ENCODE results near the gene TBL2.
"Not testable (repeated sequence)": the region's sequence is repeated elsewhere in the genome, so short reads cannot be mapped to it uniquely, and the experiment has no call there.

Gene TBL2

DNA sequence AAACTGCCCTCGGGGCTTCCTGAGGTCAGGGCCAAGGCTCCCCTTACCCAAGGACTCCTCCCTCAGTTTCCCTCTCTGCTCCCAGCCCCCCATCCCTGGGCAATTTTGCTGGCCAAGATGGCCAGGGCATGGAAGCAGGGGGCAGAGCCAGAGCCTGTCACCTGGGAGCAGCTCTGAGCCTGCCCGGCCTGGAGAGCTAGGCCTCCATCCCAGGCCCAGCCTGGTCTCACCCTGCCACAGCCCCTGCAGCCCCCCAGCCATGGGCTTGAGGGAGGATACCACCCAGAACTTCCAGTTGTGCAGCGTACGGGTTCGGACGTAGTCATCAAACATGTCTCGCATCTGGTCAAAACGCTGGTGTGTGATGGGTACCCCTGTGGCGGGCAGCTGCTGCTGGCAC, 17.0 kb upstream of the TBL2 start (continued):
- TF ChIP-seq PPARA (CRISPR knock-in tag; IDR thresholded peaks at IDR 0.05; ENCODE audit: borderline replicate concordance) (no peak), ZNF565 (CRISPR knock-in tag; conservative IDR thresholded peaks at IDR 0.05; ENCODE audit: low read depth) (no peak), ZFP30 (CRISPR knock-in tag; IDR thresholded peaks at IDR 0.05) (no peak), POU6F1 (CRISPR knock-in tag; IDR thresholded peaks at IDR 0.05; ENCODE audit: borderline replicate concordance, low read depth) (no peak)

- TF ChIP-seq ESRRG (CRISPR knock-in tag; IDR thresholded peaks at IDR 0.05) (no peak), GLIS3 (CRISPR knock-in tag; IDR thresholded peaks at IDR 0.05) (no peak), ZNF70 (CRISPR knock-in tag; IDR thresholded peaks at IDR 0.05) (no peak)
- ATAC-seq = peak; percentile 14; the same call in 1 of the 3 replicates
These were observed 15.0 kb upstream of the TBL2 start for GRCh38 chr7:73593207-73594045.

- TF ChIP-seq ESRRG (CRISPR knock-in tag; IDR thresholded peaks at IDR 0.05) (no peak), SNAI2 (CRISPR knock-in tag; IDR thresholded peaks at IDR 0.05) (no peak)
- ATAC-seq = no peak
These were observed 8.5 kb upstream of the TBL2 start for GRCh38 chr7:73586911-73587310.

DNA sequence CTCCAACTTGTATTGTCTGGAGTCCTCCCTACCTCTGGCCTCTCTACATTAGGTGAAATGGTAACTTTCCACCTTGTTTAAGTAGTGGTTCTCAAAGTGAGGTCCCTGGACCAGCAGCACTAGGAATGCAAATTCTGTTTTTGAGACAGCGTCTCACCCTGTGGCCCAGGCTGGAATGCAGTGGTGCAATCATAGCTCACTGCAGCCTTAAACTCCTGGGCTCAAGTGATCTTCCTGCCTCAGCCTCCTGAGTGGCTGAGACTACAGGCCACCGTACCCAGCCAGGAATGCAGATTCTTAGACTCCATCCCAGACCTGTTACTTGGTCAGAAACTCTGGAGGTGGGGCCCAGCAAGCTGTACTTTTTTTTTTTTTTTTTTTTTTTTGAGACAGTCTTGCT, 6.8 kb upstream of the TBL2 start:
- no peak; the same call in 2 of the 3 replicates for ATAC-seq
- TF ChIP-seq TCF4 (CRISPR knock-in tag; IDR thresholded peaks at IDR 0.05; ENCODE audit: borderline replicate concordance) (no peak), POU6F1 (CRISPR knock-in tag; IDR thresholded peaks at IDR 0.05; ENCODE audit: borderline replicate concordance, low read depth) (no peak), OSR1 (CRISPR knock-in tag; IDR thresholded peaks at IDR 0.05) (no peak), SNAI2 (CRISPR knock-in tag; IDR thresholded peaks at IDR 0.05) (no peak), BACH2 (CRISPR knock-in tag; IDR thresholded peaks at IDR 0.05; ENCODE audit: borderline replicate concordance) (no peak), ZFP30 (CRISPR knock-in tag; IDR thresholded peaks at IDR 0.05) (no peak), TOX (CRISPR knock-in tag; IDR thresholded peaks at IDR 0.05; ENCODE audit: borderline replicate concordance) (no peak), ZFP3 (CRISPR knock-in tag; IDR thresholded peaks at IDR 0.05) (no peak), ZNF8 (CRISPR knock-in tag; IDR thresholded peaks at IDR 0.05) (no peak)
- TF ChIP-seq, protein P1, sequence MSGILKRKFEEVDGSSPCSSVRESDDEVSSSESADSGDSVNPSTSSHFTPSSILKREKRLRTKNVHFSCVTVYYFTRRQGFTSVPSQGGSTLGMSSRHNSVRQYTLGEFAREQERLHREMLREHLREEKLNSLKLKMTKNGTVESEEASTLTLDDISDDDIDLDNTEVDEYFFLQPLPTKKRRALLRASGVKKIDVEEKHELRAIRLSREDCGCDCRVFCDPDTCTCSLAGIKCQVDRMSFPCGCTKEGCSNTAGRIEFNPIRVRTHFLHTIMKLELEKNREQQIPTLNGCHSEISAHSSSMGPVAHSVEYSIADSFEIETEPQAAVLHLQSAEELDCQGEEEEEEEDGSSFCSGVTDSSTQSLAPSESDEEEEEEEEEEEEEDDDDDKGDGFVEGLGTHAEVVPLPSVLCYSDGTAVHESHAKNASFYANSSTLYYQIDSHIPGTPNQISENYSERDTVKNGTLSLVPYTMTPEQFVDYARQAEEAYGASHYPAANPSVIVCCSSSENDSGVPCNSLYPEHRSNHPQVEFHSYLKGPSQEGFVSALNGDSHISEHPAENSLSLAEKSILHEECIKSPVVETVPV (CRISPR knock-in tag; IDR thresholded peaks at IDR 0.05) = no peak

GRCh38 chr7:73582664-73583202, 4.4 kb upstream of the TBL2 start:
- ATAC-seq = no peak
- TF ChIP-seq ZFP30 (CRISPR knock-in tag; IDR thresholded peaks at IDR 0.05) (no peak), PPARA (CRISPR knock-in tag; IDR thresholded peaks at IDR 0.05; ENCODE audit: borderline replicate concordance) (no peak), ZNF565 (CRISPR knock-in tag; conservative IDR thresholded peaks at IDR 0.05; ENCODE audit: low read depth) (no peak), SNAI2 (CRISPR knock-in tag; IDR thresholded peaks at IDR 0.05) (no peak), OSR1 (CRISPR knock-in tag; IDR thresholded peaks at IDR 0.05) (no peak)

GRCh38 chr7:73581006-73581405, 2.6 kb upstream of the TBL2 start:
- not testable (repeated sequence) for ATAC-seq

GRCh38 chr7:73577627-73578341, 595 bp downstream of the TBL2 start:
- 0 out of 2 replicates have a peak, but pooled peaks have one; percentile 24 for TF ChIP-seq ZFP3 (CRISPR knock-in tag; IDR thresholded peaks at IDR 0.05)
- no peak for TF ChIP-seq PPARA (CRISPR knock-in tag; IDR thresholded peaks at IDR 0.05; ENCODE audit: borderline replicate concordance)
- ATAC-seq = peak; percentile 37
